GM12875 (cell line): ENCODE results near the gene YEATS4.
A peak's percentile ranks its signal among the peaks of the same experiment; 100 is the strongest.

Source experiments
- H3K4me3 ChIP-seq: one replicate; pipeline ENCODE4 v1.5.1; 2011; ENCODE audit warnings: low read depth, low read length, control low read depth
- CTCF ChIP-seq: IDR thresholded peaks from 2 replicates; pipeline ENCODE4 v1.5.1; 2011; ENCODE audit warnings: low read depth, mild to moderate bottlenecking, control low read depth, inconsistent platforms, low read length, moderate library complexity, borderline replicate concordance; ENCODE audit not compliant: insufficient read depth

YEATS4 gene

GRCh38 chr12:69329669-69330428 lies 29.7 kb upstream of the YEATS4 start:
- TF ChIP-seq CTCF: no peak
- H3K4me3 ChIP-seq: no peak overlapping the region

- peak overlapping the region; percentile 12 for H3K4me3 ChIP-seq
- TF ChIP-seq CTCF: no peak
Measured at GRCh38 chr12:69330475-69331473, 28.8 kb upstream of the YEATS4 start.

- H3K4me3 ChIP-seq: no peak overlapping the region
- TF ChIP-seq CTCF: no peak
Measured at GRCh38 chr12:69331519-69331908, 28.0 kb upstream of the YEATS4 start.

- H3K4me3 ChIP-seq: no peak overlapping the region
- no peak for TF ChIP-seq CTCF
Measured at GRCh38 chr12:69331909-69332684, 27.4 kb upstream of the YEATS4 start.

GRCh38 chr12:69332815-69333358 lies 26.7 kb upstream of the YEATS4 start:
- TF ChIP-seq CTCF: no peak
- no peak overlapping the region for H3K4me3 ChIP-seq

GRCh38 chr12:69334158-69334557 lies 25.4 kb upstream of the YEATS4 start:
- TF ChIP-seq CTCF: no peak
- no peak overlapping the region for H3K4me3 ChIP-seq
